ENCODE measurements around the gene ABCC3. TPM values are rescaled to one million over a fixed set of nuclear protein-coding genes. Genes with fewer than 3 reads are reported as not detected.

The ABCC3 gene
- total RNA-seq, 8 experiments from 2014 or later = 0.27 to 21.6 (median 0.90) TPM; not detected in 1

DNA sequence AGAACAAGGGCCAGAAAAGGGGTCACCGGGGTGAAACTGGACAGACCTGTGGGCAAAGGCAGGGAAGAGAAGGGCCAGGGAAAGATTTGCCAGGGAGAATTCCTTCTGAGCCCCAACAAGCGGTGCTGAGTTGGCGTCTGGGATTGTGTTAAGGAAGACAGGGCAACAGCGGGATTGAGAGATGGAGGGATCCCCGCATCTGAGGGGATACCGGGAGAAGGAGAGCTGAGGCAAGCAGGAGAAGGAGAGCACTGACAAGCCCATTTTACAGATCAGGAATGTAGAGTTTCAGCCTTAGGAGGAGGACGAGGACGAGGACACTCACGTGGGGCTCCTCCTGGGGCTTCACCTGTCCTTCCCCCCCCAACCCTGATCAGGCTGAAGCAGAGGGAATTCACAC is 998 bp upstream of the ABCC3 start:
- no peak overlapping the region for H3K27ac ChIP-seq
- peaks cover 19 to 25% of the 10 kb centered on the region in 2 donors for H3K4me1 ChIP-seq (replicated peaks in 1 of 2)
- in situ Hi-C loops (cut with MboI; ENCODE audit: low pct_unique_long_range_greater_than_20kb in 2 of 9, low sequenced_read_pairs in 9 of 9, unreplicated experiment in 9 of 9) = no loop called here
- no peak overlapping the region for H3K4me3 ChIP-seq
- ATAC-seq (replicated peaks in 6 of 8) = no peak
- 66 to 100% (median 81%) methylated on average over 2 to 5 of the region's 9 CpGs; no CpG with 5 or more reads in 6 of the 10 experiments for WGBS, 10 experiments

GRCh38 chr17:50634915-50635731 is 442 bp downstream of the ABCC3 start:
- in situ Hi-C loops (cut with MboI; ENCODE audit: low pct_unique_long_range_greater_than_20kb in 2 of 9, low sequenced_read_pairs in 9 of 9, unreplicated experiment in 9 of 9) = no loop called here
- Histone ChIP-seq H3K4me3 (peak overlapping the region in 4 of 5 donors; percentile 7 to 32 (median 25)), H3K4me1 (replicated peaks in 1 of 2) (peaks cover 8 to 15% of the 10 kb centered on the region in 2 donors), H3K27ac (no peak overlapping the region)
- 40 to 100% (median 66%) methylated on average over 1 to 4 of the region's 52 CpGs; no CpG with 5 or more reads in 6 of the 10 experiments for WGBS, 10 experiments
- ATAC-seq (replicated peaks in 6 of 8) = peak; percentile 7 to 64 (median 44)

DNA sequence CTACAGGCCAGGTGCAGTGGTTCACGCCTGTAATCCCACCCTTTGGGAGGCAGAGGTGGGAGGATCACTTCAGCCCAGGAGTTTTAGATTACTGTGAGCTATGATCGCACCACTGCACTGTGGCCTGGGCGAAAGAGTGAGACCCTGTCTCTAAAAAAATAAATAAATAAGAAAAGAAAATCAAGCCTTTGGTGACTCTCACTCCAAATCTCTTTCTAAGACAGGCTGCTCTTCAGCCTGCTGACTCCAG is 976 bp downstream of the ABCC3 start:
- no peak overlapping the region for H3K4me3 ChIP-seq
- ATAC-seq (replicated peaks in 6 of 8) = no peak
- in situ Hi-C loops (cut with MboI; ENCODE audit: low pct_unique_long_range_greater_than_20kb in 2 of 9, low sequenced_read_pairs in 9 of 9, unreplicated experiment in 9 of 9) = no loop called here
- H3K27ac ChIP-seq = no peak overlapping the region
- WGBS, 10 experiments = 0 to 100% (median 63%) methylated on average over 1 to 3 of the region's 3 CpGs; no CpG with 5 or more reads in 4 of the 10 experiments
- H3K4me1 ChIP-seq (replicated peaks in 1 of 2) = peaks cover 8 to 15% of the 10 kb centered on the region in 2 donors

- WGBS, 10 experiments = 64 to 90% (median 83%) methylated on average over 2 to 9 of the region's 9 CpGs; no CpG with 5 or more reads in 3 of the 10 experiments
- H3K4me3 ChIP-seq = no peak overlapping the region
- H3K27ac ChIP-seq = no peak overlapping the region
- H3K4me1 ChIP-seq (replicated peaks in 1 of 2) = peaks cover 11 to 15% of the 10 kb centered on the region in 2 donors
- in situ Hi-C loops (cut with MboI; ENCODE audit: low pct_unique_long_range_greater_than_20kb in 2 of 9, low sequenced_read_pairs in 9 of 9, unreplicated experiment in 9 of 9) = no loop called here
- no peak for ATAC-seq (replicated peaks in 6 of 8)
Measured at GRCh38 chr17:50635982-50636803, 1.5 kb downstream of the ABCC3 start.

GRCh38 chr17:50636804-50637195 is 2.1 kb downstream of the ABCC3 start:
- ATAC-seq (replicated peaks in 6 of 8) = no peak
- H3K27ac ChIP-seq = no peak overlapping the region
- no peak overlapping the region for H3K4me3 ChIP-seq
- H3K4me1 ChIP-seq (replicated peaks in 1 of 2) = peaks cover 6 to 11% of the 10 kb centered on the region in 2 donors
- in situ Hi-C loops (cut with MboI; ENCODE audit: low pct_unique_long_range_greater_than_20kb in 2 of 9, low sequenced_read_pairs in 9 of 9, unreplicated experiment in 9 of 9) = no loop called here
- 70 to 93% (median 77%) methylated on average over 1 to 5 of the region's 7 CpGs; no CpG with 5 or more reads in 6 of the 10 experiments for WGBS, 10 experiments

DNA sequence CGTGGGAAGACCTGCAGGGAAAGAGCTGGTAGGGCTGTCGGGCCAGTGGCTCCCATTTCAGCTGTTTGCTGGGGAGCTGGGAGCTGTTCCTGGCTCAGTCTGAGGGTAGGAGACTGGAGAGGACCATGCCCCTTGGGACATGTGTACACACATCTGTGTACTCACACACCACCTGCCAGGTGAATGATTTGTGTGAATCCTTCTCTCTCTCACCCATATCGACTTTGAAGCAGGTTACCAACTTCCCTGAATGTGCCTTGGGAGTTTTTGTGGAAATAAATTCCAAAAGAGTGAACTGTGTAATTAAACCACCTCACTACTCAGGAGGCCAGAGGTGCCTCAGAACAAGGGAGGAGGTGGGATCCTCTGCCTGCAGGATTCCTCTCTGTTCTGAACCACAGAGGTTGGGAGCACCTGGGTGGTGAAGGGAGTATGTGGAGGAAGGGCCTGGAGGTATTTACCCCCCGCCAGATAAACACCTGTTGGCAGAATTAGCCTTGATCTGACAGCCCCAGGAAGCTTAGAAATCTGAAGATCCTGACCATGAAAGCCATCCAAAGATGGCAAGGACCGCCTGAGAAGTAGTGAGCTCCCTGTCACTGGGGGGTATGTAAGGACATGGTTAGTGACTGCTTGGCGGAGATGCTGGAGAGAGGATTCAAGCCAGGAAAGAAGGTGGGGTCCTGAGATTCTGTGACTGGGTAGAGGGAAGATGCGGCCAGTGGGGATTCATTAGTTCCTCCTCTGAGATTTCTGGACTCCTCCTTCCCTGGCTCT is 3.3 kb downstream of the ABCC3 start:
- WGBS, 10 experiments = 0 to 81% (median 80%) methylated on average over 1 to 3 of the region's 7 CpGs; no CpG with 5 or more reads in 3 of the 10 experiments

DNA sequence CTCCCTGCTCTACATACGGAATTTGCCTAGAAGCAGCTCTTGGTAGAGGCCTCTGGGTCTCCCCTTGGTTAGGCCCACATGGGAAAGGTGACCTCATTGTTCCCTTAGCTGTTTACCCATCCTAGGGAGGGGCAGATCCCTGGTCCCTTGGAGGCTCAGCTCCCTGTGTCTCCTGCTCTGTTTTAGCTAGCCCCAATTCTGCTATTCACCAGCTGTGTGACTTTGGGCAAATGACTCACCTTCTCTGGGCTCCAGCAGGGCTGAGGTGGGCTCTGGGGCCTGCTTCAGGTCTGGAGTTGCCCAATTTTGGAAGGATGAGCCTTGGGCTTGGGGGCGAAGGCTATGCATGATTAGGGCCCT is 3.9 kb downstream of the ABCC3 start:
- Histone ChIP-seq H3K27ac (no peak overlapping the region), H3K4me3 (no peak overlapping the region), H3K4me1 (replicated peaks in 1 of 2) (peaks cover 5 to 10% of the 10 kb centered on the region in 2 donors)
- in situ Hi-C loops (cut with MboI; ENCODE audit: low pct_unique_long_range_greater_than_20kb in 2 of 9, low sequenced_read_pairs in 9 of 9, unreplicated experiment in 9 of 9) = no loop called here
- peak in 2 of 8 experiments; percentile 8 to 10 for ATAC-seq (replicated peaks in 6 of 8)
- WGBS, 10 experiments = 20 to 50% (median 20%) methylated on average over 1 of the region's 2 CpGs; no CpG with 5 or more reads in 7 of the 10 experiments

More for the DNA sequence above, 3.3 kb downstream of the ABCC3 start:
- H3K4me3 ChIP-seq = no peak overlapping the region
- in situ Hi-C loops (cut with MboI; ENCODE audit: low pct_unique_long_range_greater_than_20kb in 2 of 9, low sequenced_read_pairs in 9 of 9, unreplicated experiment in 9 of 9) = no loop called here
- no peak overlapping the region for H3K27ac ChIP-seq
- ATAC-seq (replicated peaks in 6 of 8) = no peak
- peaks cover 5 to 10% of the 10 kb centered on the region in 2 donors for H3K4me1 ChIP-seq (replicated peaks in 1 of 2)

GRCh38 chr17:50638966-50639713 is 4.5 kb downstream of the ABCC3 start:
- Histone ChIP-seq H3K4me1 (replicated peaks in 1 of 2) (peaks cover 5 to 10% of the 10 kb centered on the region in 2 donors), H3K4me3 (no peak overlapping the region), H3K27ac (no peak overlapping the region)
- in situ Hi-C loops (cut with MboI; ENCODE audit: low pct_unique_long_range_greater_than_20kb in 2 of 9, low sequenced_read_pairs in 9 of 9, unreplicated experiment in 9 of 9) = no loop called here
- 0 to 100% (median 64%) methylated on average over 1 to 6 of the region's 9 CpGs; no CpG with 5 or more reads in 3 of the 10 experiments for WGBS, 10 experiments
- ATAC-seq (replicated peaks in 6 of 8) = peak in 4 of 8 experiments; percentile 41 to 59 (median 59)

GRCh38 chr17:50640686-50641351 is 6.1 kb downstream of the ABCC3 start:
- no peak overlapping the region for H3K27ac ChIP-seq
- ATAC-seq (replicated peaks in 6 of 8) = peak in 3 of 8 experiments; percentile 13 to 20 (median 19)
- WGBS, 10 experiments = 42 to 90% (median 59%) methylated on average over 2 to 4 of the region's 12 CpGs; no CpG with 5 or more reads in 6 of the 10 experiments
- no peak overlapping the region for H3K4me3 ChIP-seq
- H3K4me1 ChIP-seq (replicated peaks in 1 of 2) = peaks cover 5 to 6% of the 10 kb centered on the region in 2 donors
- in situ Hi-C loops (cut with MboI; ENCODE audit: low pct_unique_long_range_greater_than_20kb in 2 of 9, low sequenced_read_pairs in 9 of 9, unreplicated experiment in 9 of 9) = no loop called here

GRCh38 chr17:50641357-50641756 is 6.7 kb downstream of the ABCC3 start:
- 42 to 100% (median 66%) methylated on average over 1 to 2 of the region's 3 CpGs; no CpG with 5 or more reads in 6 of the 10 experiments for WGBS, 10 experiments
- in situ Hi-C loops (cut with MboI; ENCODE audit: low pct_unique_long_range_greater_than_20kb in 2 of 9, low sequenced_read_pairs in 9 of 9, unreplicated experiment in 9 of 9) = no loop called here
- no peak overlapping the region for H3K4me3 ChIP-seq
- no peak overlapping the region for H3K27ac ChIP-seq
- peaks cover 5 to 6% of the 10 kb centered on the region in 2 donors for H3K4me1 ChIP-seq (replicated peaks in 1 of 2)
- peak in 2 of 8 experiments; percentile 13 to 67 for ATAC-seq (replicated peaks in 6 of 8)

- Histone ChIP-seq H3K4me1 (replicated peaks in 1 of 2) (peaks cover 5 to 6% of the 10 kb centered on the region in 2 donors), H3K4me3 (no peak overlapping the region), H3K27ac (no peak overlapping the region)
- no peak for ATAC-seq (replicated peaks in 6 of 8)
- WGBS, 10 experiments = 67 to 100% (median 83%) methylated on average over 1 to 7 of the region's 15 CpGs; no CpG with 5 or more reads in 3 of the 10 experiments
- in situ Hi-C loops (cut with MboI; ENCODE audit: low pct_unique_long_range_greater_than_20kb in 2 of 9, low sequenced_read_pairs in 9 of 9, unreplicated experiment in 9 of 9) = no loop called here
Measured at GRCh38 chr17:50642071-50642721, 7.5 kb downstream of the ABCC3 start.
